Measurements from ENCODE around the gene ARID3B. TPM values are rescaled to one million over a fixed set of nuclear protein-coding genes. Genes with fewer than 3 reads are reported as not detected.
A peak's percentile ranks its signal among the peaks of the same experiment; 100 is the strongest.
"Not testable (repeated sequence)": the region's sequence is repeated elsewhere in the genome, so short reads cannot be mapped to it uniquely, and the experiment has no call there.

Gene ARID3B
- total RNA-seq, 1 experiment from 2014 or later, result 1.2 TPM

DNA sequence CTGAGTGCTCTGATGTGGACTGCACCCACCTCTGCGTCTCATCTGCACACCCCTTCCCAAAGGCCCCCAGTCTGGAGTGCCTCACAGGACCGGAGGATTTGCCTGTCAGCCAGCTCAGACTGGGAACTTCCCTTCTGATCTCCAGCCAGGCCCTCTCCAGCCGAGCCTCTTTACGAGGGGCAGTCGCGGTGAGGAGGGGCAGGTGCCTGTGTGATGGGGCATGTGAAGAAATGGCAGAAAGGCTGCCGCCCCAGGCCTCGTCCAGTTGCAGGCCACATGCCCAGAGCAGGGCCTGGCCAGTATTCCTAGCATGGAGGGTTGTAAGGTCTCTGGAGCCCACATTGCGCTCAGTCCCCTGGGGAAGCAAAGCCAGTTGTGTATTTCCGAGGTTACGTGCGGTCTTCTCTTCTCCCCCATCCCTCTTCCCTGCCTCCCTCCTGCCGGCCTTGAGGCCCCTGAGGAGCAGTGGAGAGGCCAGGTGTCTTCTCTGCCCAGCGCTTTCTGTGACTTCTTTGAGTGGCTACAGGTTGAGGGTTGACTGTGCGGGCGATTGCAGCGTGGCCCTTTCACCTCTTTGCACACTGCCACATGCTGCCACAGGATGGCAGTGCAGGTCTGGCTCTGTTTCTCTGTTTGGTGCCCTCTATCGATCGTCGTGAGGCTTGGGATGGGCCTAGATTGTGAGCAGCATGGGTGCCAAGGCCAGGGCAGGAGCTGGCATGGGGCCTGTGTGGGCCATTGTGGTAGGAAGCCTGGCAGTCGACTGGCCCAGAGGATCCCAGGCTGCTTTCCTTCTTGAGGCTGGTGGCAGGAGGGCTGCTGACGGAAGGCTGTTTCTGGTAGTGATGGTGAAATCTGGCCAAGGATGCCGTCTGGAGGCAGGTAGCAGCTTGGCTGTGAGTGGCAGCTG, 79.9 kb downstream of the ARID3B start:
- DNase-seq (ENCODE audit: low read depth), result peak; percentile 69

DNA sequence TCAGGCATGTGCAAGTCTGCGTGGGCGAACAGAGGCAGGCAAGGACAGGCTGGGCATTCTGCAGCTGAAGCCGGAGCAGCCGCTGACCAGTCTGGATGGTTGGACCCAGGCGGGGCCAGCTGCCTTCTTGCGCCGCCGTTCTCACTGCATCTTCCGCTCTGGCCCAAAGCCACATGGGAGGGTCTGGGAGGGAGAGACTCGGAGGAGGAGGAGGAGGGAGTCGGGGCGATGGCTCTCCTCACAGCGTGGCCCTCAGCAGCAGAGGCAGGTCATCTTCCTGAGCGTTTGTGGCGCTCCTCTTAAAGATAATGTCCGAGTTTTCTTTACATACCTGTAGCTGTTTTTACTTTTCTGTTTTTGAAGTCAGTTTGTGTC, 80.5 kb downstream of the ARID3B start:
- DNase-seq (ENCODE audit: low read depth), result no peak

DNA sequence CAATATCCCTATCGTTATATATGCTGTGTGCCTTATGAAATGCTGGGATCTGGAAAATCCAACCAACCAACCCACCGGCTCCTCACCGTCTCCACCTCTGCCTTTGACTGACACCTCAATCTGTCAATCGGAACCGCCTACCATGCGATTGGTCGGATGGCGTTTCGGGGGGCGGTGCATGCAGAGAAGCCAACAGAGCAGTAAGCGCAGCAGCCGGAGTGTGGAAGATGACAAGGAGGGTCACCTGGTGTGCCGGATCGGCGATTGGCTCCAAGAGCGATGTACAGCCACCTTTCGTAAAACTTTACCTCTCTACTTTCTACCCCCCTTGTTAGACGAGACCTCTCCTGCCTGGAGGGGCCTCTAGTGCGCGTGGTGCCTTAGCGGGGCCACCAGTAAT, 80.9 kb downstream of the ARID3B start:
- no peak for DNase-seq (ENCODE audit: low read depth)

DNA sequence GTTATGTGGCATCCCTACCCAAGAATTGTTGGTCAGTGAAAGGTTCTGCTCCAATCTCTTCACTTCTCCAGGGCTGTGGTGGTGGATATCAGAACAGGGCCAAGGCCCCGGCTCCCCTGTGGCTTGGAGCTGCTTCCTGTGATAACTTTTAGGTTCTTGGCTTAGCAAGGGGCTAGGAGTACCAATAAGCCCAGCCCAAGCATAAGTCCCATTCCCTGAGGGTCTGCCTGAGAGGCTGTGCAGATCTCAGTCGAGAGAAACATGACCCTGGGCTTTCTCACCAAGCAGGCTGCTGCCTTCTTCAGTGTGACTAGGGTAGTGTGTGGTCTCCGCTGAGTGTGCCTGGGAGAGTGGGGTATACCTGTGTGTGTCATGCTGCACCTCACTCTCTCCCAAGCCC, 81.7 kb downstream of the ARID3B start:
- DNase-seq (ENCODE audit: low read depth), result no peak

DNA sequence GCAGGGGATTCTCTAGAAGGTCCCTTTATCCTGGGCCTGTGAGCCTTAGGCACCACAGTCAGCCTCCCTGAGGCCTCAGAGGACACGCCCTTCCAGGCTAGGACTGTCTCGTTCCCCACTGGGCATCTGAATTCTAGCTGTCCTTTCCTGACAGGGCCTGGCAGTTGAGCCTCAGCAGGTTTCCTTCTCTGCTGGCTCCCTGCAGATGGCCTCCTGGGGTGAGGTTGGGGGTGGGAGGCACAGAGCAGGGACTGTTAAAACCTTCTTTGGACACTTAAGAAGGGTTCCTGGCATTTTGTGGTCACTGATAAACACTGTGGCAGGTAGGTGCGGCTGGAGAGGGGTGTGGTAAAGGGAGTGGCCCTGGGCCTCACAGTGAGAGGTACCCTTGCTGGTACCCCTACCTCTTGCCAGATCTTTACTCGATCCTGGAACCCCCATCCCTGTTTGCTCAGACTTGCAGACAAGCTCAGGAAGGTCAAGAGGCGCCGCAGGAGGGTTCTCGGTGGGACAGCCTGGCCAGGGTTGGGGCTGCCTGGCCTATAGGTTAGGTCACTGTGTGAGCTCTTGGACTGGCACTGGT, 83.1 kb downstream of the ARID3B start:
- no peak for DNase-seq (ENCODE audit: low read depth)

DNA sequence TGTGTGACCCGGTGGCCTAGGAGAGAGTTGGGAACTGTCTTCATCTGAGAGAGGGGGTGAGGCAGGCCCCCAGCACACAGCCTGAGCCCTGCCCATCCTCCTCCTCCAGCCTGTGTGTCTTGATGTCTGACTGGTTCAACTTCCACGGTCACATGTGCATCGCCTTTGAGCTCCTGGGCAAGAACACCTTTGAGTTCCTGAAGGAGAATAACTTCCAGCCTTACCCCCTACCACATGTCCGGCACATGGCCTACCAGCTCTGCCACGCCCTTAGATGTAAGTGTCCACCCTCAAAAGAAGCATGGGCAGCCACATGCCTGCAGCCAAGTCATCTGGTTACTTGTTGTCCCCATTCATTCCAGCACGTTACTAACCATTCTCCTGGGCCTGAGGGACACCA, 84.7 kb downstream of the ARID3B start:
- DNase-seq (ENCODE audit: low read depth), result no peak

DNA sequence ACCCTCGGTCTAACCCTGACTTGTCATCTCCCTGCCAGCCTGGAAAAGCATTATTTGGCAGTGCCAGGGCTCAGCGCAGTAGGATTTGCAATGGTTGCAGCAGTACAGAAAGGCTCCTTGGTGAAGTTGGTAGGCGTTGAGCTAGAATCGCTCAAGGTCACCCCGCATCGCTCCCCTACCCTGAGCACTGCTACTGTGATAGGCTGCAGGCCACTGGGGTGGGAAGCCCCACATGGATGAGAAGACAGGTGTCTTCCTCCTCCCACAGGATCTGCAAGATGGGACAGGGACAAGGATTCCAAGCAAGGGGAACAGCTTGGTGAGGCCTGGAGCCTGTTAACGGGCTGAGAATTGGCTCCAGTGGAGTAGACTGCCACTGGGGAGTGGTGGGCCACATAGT, 85.3 kb downstream of the ARID3B start:
- DNase-seq (ENCODE audit: low read depth), result no peak

DNA sequence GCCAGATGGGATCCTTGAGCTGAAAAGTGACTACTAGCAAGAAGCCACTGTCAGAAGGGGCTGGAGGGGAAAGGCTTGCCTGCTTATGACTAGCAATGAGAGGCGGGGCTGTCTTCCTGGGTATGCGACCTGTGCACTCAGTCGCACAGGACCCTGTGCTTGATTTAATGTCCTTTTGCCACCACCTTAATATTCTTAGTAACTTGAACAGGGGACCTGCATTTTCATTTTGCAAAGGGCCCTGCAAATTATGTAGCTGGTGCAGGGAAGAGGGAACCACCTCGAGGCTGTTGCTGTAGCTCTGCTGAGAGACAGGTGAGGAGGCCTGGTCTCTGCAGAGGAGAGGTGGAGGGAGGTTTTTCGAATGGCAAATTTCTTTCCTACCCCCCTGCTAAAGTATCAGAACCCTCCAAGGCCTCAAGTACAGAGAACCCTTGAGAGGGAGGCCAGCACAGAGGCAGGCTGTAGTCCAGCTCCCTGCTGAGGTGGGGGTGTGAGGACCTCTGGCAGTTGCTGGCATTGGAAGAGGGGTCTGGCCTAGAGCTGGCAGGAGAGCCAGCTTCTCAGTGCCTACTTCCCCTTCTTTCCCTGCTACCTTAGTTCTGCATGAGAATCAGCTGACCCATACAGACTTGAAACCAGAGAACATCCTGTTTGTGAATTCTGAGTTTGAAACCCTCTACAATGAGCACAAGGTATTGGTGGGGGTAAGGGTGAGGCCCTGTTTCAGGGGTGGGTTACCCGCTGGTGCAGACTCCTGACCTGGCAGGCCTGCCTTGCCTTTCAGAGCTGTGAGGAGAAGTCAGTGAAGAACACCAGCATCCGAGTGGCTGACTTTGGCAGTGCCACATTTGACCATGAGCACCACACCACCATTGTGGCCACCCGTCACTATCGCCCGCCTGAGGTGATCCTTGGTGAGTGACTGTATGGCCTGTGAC, 86.0 kb downstream of the ARID3B start:
- DNase-seq (ENCODE audit: low read depth), result no peak

DNA sequence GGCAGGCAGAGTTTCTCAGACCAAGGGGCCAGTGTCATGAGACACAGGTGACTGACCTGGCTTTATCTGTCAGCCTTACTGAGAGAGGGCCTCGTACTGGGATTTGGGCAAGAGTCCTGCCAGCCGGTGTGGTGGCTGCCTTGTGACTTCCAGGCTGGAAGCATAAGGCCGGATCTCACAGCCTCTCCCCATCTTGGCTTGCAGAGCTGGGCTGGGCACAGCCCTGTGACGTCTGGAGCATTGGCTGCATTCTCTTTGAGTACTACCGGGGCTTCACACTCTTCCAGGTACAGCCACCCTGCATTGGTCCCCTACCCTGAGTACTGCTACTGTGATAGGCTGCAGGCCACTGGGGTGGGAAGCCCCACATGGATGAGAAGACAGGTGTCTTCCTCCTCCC, 86.7 kb downstream of the ARID3B start:
- DNase-seq (ENCODE audit: low read depth), result no peak

DNA sequence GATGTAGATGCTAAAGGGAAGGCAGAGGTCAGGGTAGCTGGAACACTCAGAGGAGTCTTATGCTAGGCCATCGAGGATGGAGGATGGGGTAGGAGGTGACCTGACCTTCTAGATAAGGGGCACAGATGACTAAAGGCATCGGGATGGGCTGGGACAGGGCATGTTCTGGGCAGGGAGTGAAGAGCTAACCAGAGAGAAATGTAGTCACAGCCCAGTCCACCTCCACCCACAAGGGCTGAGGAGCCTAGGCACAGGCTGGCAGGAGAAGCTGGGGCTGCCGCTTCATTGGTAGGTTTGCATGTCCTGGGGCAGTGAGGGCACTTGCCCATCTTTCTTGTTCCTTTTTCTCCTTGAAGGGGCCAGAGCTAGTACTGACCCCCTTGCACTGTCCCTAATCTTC, 87.2 kb downstream of the ARID3B start:
- DNase-seq (ENCODE audit: low read depth), result no peak

DNA sequence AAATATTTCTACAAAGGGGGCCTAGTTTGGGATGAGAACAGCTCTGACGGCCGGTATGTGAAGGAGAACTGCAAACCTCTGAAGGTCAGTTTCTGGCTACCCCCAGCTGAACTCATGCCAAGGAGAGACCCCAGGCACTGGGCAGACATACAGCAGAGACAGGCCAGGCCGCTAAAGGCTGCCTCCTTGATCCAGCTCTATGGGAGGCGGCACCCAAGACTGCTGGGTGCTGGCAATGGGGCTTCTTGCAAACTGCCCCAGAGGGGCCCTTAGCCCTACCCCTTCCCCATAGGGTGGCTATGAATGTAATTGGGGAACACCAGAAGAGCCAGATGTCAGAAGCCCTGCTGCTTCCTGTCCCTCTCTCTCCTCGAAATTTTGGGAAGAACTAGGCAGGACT, 87.9 kb downstream of the ARID3B start:
- no peak for DNase-seq (ENCODE audit: low read depth)

DNA sequence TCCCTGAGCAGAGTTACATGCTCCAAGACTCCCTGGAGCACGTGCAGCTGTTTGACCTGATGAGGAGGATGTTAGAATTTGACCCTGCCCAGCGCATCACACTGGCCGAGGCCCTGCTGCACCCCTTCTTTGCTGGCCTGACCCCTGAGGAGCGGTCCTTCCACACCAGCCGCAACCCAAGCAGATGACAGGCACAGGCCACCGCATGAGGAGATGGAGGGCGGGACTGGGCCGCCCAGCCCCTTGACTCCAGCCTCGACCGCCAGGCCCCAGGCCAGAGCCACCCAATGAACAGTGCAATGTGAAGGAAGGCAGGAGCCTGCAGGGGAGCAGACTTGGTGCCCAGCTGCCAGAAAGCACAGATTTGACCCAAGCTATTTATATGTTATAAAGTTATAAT, 88.7 kb downstream of the ARID3B start:
- DNase-seq (ENCODE audit: low read depth), result not testable (repeated sequence)

DNA sequence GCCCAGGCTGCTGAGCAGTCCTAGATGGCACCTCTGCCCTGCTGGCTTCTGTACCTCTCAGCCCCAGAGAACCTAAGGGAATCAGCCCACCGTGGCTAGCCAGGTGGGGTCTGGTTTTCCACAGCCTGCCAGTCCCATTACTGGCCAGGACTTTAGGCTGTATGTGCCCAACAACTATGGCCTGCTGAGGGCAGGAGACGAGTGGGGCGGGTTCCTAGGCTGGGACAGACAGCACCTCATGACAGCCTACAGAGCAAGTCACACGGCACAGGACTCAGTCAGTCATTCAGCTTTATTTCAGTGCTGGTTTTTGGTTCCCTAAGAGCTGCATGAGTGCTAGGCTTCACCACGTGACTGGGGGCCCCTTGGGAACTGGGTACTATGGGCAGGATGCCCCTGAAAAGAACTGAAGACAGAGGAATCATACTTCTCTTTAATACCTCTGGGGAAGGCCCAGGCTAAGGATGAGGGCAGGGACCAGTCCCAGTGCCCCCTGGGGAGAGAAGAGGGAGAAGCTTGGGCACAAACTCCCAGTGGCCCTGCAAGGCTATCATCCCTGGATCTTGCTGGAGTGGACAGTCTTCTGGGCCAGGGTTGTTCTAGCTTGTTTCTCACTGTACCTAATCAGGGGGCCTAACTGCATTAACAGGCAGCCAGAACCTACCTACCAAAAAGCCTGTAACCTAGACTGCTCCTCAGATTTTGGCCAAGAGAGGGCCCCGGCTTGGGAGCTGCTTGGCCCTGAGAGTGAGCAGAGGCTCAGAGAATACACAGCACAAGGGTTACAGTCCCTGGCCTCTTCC, 89.5 kb downstream of the ARID3B start:
- peak; percentile 40 for DNase-seq (ENCODE audit: low read depth)

DNA sequence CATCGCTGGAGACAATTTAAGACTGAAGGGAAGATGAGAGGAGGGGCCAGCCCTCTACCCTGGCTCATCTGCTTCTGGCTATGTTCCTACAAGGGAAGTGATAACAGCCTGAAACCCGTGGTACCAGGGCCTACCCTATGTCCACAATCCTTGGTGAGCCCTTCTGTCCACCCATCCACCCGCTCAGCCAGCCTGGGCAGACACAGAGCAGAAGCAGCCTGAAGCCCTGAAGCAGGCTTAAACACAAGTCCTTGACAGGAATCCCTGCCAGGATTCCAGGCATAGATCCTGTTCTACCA, 90.0 kb downstream of the ARID3B start:
- DNase-seq (ENCODE audit: low read depth), result no peak

DNA sequence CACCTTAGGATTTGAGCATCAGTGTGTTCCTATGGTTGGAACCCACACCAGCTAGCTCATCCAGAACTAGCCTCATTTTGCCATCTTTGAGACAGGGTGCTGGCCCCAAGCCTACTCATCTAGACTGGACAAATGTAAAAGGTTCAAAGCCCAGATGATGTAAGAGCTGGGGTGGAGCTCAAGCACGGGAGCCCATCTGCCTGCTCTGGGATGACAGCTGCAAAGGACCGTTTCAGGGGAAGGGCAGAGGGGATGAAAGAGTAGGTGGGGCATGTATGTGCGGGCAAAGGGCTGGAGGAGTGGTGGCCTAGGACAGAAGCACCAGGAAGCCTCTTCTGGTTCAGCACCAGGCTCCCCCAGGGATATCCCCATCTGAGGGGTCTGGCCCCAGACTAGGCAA, 90.4 kb downstream of the ARID3B start:
- peak; percentile 70 for DNase-seq (ENCODE audit: low read depth)

DNA sequence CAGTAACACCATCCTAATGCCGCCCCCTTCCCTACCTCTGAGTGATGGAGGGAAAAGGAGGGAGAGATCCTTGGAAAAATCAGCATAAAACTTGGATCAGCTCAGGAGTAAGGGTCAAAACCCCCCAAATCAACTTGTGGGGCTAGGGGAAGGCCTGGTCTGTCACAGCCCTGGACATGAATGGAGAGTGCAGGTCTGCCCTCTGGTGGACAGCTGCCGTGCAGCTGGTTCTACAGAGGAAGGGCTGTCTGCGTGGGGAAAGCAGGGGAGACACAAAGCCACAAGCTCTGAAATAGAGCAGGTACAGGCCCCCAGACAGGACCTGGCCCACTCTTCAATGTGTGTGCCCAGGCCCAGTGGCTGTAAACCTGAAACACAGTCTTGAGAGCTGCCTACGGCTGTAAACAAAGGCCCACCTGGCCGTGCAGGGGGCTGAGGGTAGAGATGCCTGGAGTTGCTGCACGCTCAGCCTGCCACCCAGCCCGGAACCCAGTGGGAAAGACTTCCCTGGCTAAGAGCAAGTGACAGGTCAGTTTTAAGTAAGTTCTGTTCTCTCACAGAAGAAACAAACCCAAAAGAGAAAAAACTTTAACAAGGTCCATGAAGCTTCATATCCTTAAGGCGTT, 91.0 kb downstream of the ARID3B start:
- DNase-seq (ENCODE audit: low read depth), result peak; percentile 42

DNA sequence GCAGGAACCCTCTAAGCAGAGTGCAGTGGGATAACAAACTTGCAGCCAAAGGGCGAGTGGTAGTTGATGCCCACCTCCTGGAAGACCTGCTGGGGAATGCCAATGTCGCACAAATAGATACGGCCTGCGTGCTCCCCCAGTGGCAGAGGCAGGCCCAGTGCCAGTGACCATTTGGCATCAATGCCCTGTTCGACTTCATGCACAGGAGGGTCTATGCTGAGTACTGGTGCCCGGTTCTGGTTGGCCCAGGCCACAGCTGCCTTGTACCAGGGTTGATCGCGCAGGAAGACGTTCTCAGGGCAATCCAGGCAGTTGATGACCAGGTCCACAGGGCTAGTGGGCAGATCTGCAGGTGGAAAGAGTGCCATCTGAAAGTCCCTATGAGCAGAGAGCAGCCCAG, 91.6 kb downstream of the ARID3B start:
- DNase-seq (ENCODE audit: low read depth), result no peak

DNA sequence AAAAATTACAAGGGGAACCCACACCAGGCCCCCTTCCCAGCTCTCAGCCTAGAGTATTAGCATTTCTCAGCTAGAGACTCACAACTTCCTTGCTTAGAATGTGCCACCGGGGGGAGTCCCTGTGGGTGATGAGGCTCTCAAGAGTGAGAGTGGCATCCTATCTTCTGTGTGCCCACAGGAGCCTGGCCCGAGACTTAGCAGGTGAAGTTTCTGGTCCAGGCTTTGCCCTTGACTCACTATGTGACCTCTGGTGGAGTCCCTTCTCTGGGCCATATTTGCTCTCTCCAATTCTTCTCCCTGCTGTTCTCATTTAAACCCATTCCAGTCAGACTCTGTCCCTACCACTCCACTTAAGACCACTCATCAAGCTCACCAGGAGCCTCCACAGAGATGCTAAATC, 92.8 kb downstream of the ARID3B start:
- no peak for DNase-seq (ENCODE audit: low read depth)

DNA sequence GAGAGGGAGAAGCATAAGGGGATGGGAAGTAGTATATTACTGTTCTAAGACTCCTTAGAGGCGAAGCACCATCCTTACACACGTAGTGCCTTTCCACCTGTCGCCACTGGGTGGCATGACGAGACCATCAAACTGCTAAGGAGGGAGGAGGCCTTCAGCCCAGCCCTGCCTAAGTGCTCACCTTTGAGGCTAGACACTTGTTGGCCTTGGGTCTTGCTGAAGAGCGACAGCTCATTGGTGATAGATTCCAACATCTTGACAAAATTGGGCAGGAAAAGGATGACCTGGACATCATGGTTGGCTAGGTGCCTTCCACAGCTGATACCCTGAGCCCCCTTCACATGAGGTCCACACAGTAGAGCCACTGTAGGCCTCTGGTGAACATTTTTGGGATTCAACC, 94.2 kb downstream of the ARID3B start:
- peak; percentile 60 for DNase-seq (ENCODE audit: low read depth)

DNA sequence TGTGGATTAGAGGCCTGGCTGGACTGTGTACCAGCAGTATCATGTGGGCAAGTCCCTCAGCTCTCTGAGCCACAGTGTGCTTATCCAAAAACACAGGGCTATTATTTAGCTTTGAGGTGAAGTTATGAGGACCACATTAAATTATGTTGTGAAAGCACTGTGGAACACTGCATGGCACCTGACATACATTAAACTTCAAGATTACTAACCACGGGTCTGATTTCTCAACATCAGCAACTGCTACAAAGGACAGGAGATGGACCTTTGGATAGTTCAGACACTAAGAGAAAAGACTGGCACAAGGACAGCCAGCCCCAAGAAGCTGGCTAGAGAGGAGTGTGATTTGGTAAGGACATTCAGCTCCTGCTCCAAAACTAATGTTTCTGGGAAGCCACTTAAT, 96.0 kb downstream of the ARID3B start:
- no peak for DNase-seq (ENCODE audit: low read depth)

DNA sequence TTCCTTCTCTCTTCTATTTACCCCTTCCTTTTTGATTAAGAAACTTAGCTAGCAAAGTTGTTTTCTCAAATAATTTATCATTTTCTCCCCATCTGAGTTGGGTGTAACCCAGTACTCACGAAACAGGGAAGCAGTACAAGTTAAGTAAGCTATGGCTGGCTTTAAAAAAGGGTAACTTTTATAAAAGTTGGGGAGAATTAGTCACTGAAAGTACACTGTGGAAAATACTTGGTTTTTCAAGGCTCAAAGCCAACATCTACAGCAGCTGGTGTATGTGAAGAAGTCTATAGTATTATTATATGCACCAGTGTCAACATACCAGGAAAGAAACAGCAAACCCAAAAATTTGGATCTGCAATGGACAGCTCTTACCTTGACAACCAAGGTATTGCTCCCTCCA, 100.1 kb downstream of the ARID3B start:
- no peak for DNase-seq (ENCODE audit: low read depth)

Data from LHCN-M2 (cell line).